Brain microvascular endothelial cell (primary cell): ENCODE results near the gene FAM9A.

ENCODE experiments used
- DNase-seq: peaks from one replicate; pipeline ENCODE4 v3.0.0-alpha.2; 2020
- H3K27ac ChIP-seq: fragments of 250-450 bp; sonication (Bioruptor Pico); 2 replicates; pipeline ENCODE4 v1.5.1; 2020; ENCODE audit warnings: mild to moderate bottlenecking, moderate library complexity
- H3K27me3 ChIP-seq: fragments of 250-450 bp; sonication (Bioruptor Pico); replicated peaks from 2 replicates; pipeline ENCODE4 v1.5.1; 2020; ENCODE audit warnings: mild to moderate bottlenecking
- H3K36me3 ChIP-seq: fragments of 250-450 bp; sonication (Bioruptor Pico); replicated peaks from 2 replicates; pipeline ENCODE4 v1.5.1; 2020; ENCODE audit warnings: mild to moderate bottlenecking
- H3K4me3 ChIP-seq: 2 replicates; pipeline ENCODE4 v1.5.1; 2011; ENCODE audit warnings: low read depth, mild to moderate bottlenecking, control low read depth, low read length, moderate library complexity
- CTCF ChIP-seq: IDR thresholded peaks from 2 replicates; pipeline ENCODE4 v1.5.1; 2011; ENCODE audit warnings: low read depth, mild to moderate bottlenecking, moderate library complexity, low read length, control low read depth, inconsistent platforms; ENCODE audit errors: missing control alignments
- in situ Hi-C: cut with HindIII; loops from 2 replicates; pipeline ENCODE4 v1.10.0; 2017; ENCODE audit warnings: low sequenced_read_pairs, low pct_ligation_motif_present

FAM9A gene

GRCh38 chrX:8741981-8742380 is 59.2 kb downstream of the FAM9A start:
- in situ Hi-C loops, result no loop called here

More at GRCh38 chrX:8741981-8742380, 59.2 kb downstream of the FAM9A start:
- no peak for DNase-seq
- Histone ChIP-seq H3K27me3 (no peaks in the 10 kb centered on the region), H3K36me3 (no peaks in the 10 kb centered on the region), H3K27ac (no peak overlapping the region), H3K4me3 (no peak overlapping the region)
- TF ChIP-seq CTCF, result no peak
